Hepatocyte (in vitro differentiated cells): Measurements from ENCODE around the gene RNF175. TPM values are rescaled to one million over a fixed set of nuclear protein-coding genes. Genes with fewer than 3 reads are reported as not detected.

Source experiments
- DNase-seq: peaks from one replicate; pipeline ENCODE4 v3.0.0-alpha.2; 2016; ENCODE audit warnings: low spot score
- H2AFZ ChIP-seq: fragments of 200-600 bp; sonication (generic); 2 replicates; pipeline ENCODE4 v1.6.0; 2016; ENCODE audit warnings: antibody characterized with exemption, mild to moderate bottlenecking
- H3K27ac ChIP-seq: fragments of 200-600 bp; sonication (generic); 2 replicates; pipeline ENCODE4 v1.5.1; 2016; ENCODE audit warnings: mild to moderate bottlenecking
- H3K27me3 ChIP-seq: fragments of 200-600 bp; sonication (generic); 2 replicates; pipeline ENCODE4 v1.6.1; 2016
- H3K36me3 ChIP-seq: fragments of 200-600 bp; sonication (generic); replicated peaks from 2 replicates; pipeline ENCODE4 v1.5.1; 2016; ENCODE audit warnings: low read depth; ENCODE audit not compliant: insufficient read depth
- H3K4me1 ChIP-seq: fragments of 200-600 bp; sonication (generic); 2 replicates; pipeline ENCODE4 v1.5.1; 2016; ENCODE audit warnings: mild to moderate bottlenecking, moderate library complexity; ENCODE audit not compliant: insufficient read depth
- H3K4me2 ChIP-seq: fragments of 200-600 bp; sonication (generic); 2 replicates; pipeline ENCODE4 v1.6.0; 2016
- H3K4me3 ChIP-seq: fragments of 200-600 bp; sonication (generic); 2 replicates; pipeline ENCODE4 v1.5.1; 2016; ENCODE audit warnings: mild to moderate bottlenecking
- H3K79me2 ChIP-seq: fragments of 200-600 bp; sonication (generic); 2 replicates; pipeline ENCODE4 v1.6.0; 2017; ENCODE audit warnings: mild to moderate bottlenecking
- H3K9me2 ChIP-seq: fragments of 200-600 bp; sonication (generic); replicated peaks from 2 replicates; pipeline ENCODE4 v1.6.0; 2017; ENCODE audit warnings: mild to moderate bottlenecking; ENCODE audit not compliant: insufficient read depth
- H3K9me3 ChIP-seq: fragments of 200-600 bp; sonication (generic); 2 replicates; pipeline ENCODE4 v1.5.1; 2016; ENCODE audit warnings: low read depth, mild to moderate bottlenecking
- H4K20me1 ChIP-seq: fragments of 200-600 bp; sonication (generic); 2 replicates; pipeline ENCODE4 v1.6.0; 2016; ENCODE audit warnings: mild to moderate bottlenecking; ENCODE audit not compliant: insufficient read depth, poor library complexity, severe bottlenecking
- EZH2 ChIP-seq: fragments of 200-600 bp; sonication (generic); IDR thresholded peaks from 2 replicates; pipeline ENCODE4 v1.6.1; 2016; ENCODE audit warnings: antibody characterized with exemption, mild to moderate bottlenecking, borderline replicate concordance
- EZH2phosphoT487 ChIP-seq: fragments of 200-600 bp; sonication (generic); IDR thresholded peaks from one replicate; pipeline ENCODE4 v1.6.1; 2018; ENCODE audit warnings: antibody characterized with exemption, mild to moderate bottlenecking, low read depth, moderate library complexity; ENCODE audit not compliant: unreplicated experiment, severe bottlenecking
- WGBS: methylation state at CpG from one replicate; pipeline ENCODE4 v1.1.6; 2016; ENCODE audit warnings: low lambda C conversion rate; ENCODE audit errors: missing lambda C conversion rate; 5-methylcytosine and 5-hydroxymethylcytosine counted together
- polyA plus RNA-seq: library from polyadenylated mRNA; unstranded; fragments of >200 nt; fragmentation: Nextera tagmentation; extraction: Ambion mirVana; gene quantifications from 2 replicates; pipeline ENCODE4 v1.2.1, GENCODE V29; 2016
- total RNA-seq: library from RNA; depleted of rRNA; stranded (reverse); fragments of >200 nt; gene quantifications from 2 replicates; pipeline ENCODE4 v1.2.3, GENCODE V29; 2014
- TF ChIP-seq, protein P1 (sequence below): fragments of 200-600 bp; sonication (generic); IDR thresholded peaks from 2 replicates; pipeline ENCODE4 v1.5.1; 2016; ENCODE audit warnings: antibody characterized with exemption, mild to moderate bottlenecking; ENCODE audit not compliant: poor library complexity

Gene RNF175
- total and polyA plus RNA-seq, 2 experiments from 2014 or later: 2.1 to 2.8 TPM

DNA sequence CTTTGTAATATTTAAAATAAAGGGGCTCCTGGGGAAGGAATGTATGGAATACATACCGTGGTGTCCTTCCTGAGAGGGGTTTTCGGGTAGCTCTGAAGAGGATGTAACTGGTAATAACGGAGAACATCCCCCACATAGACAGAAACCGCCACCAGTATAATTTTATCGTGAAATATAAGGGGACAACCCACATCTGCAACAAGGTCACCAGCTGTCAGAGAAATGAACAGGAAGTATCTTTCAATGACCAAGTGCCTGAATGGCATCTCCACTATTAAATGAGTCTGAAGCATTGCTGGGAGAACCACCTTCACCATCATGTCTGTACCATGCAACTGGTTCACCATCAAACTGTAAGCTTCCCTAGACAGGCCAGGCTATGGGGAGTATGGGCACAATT is 31.7 kb downstream of the RNF175 start:
- Histone ChIP-seq H3K27ac (no peak overlapping the region), H3K9me3 (no peaks in the 10 kb centered on the region), H3K4me1 (peaks cover 5% of the 10 kb centered on the region), H2AFZ (no peak overlapping the region), H3K4me2 (no peak overlapping the region), H4K20me1 (no peaks in the 10 kb centered on the region), H3K4me3 (no peak overlapping the region), H3K9me2 (no peaks in the 10 kb centered on the region), H3K36me3 (no peaks in the 10 kb centered on the region), H3K79me2 (no peaks in the 10 kb centered on the region), H3K27me3 (no peaks in the 10 kb centered on the region)
- WGBS: 93% methylated on average over 5 of the region's 5 CpGs
- TF ChIP-seq EZH2phosphoT487 (no peak), EZH2 (no peak)
- TF ChIP-seq, protein P1, sequence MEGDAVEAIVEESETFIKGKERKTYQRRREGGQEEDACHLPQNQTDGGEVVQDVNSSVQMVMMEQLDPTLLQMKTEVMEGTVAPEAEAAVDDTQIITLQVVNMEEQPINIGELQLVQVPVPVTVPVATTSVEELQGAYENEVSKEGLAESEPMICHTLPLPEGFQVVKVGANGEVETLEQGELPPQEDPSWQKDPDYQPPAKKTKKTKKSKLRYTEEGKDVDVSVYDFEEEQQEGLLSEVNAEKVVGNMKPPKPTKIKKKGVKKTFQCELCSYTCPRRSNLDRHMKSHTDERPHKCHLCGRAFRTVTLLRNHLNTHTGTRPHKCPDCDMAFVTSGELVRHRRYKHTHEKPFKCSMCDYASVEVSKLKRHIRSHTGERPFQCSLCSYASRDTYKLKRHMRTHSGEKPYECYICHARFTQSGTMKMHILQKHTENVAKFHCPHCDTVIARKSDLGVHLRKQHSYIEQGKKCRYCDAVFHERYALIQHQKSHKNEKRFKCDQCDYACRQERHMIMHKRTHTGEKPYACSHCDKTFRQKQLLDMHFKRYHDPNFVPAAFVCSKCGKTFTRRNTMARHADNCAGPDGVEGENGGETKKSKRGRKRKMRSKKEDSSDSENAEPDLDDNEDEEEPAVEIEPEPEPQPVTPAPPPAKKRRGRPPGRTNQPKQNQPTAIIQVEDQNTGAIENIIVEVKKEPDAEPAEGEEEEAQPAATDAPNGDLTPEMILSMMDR: no peak
- DNase-seq: no peak

DNA sequence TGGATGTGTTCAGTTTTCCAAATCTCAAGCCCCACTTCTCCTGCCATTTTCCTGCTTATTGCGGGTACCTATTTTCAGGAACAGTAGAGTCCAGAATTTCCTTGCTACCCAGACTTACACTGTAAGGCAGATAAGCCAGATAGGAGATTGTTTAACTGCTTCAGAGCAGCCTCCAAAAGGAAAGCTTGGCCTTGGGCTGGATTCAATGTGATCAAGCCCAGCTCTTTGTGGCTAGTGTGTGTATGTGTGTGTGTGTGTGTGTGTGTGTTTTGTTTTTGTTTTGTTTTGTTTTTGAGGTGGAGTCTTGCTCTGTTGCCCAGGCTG is 34.0 kb downstream of the RNF175 start:
- H2AFZ ChIP-seq: no peak overlapping the region
- no peaks in the 10 kb centered on the region for H3K4me1 ChIP-seq
- no peaks in the 10 kb centered on the region for H3K9me3 ChIP-seq
- H3K27me3 ChIP-seq: no peaks in the 10 kb centered on the region
- H3K4me2 ChIP-seq: no peak overlapping the region
- no peaks in the 10 kb centered on the region for H3K36me3 ChIP-seq
- WGBS: 91% methylated on average over 1 of the region's 1 CpG
- no peak for DNase-seq
- no peak overlapping the region for H3K27ac ChIP-seq
- H3K9me2 ChIP-seq: no peaks in the 10 kb centered on the region
- H4K20me1 ChIP-seq: no peaks in the 10 kb centered on the region
- no peak for TF ChIP-seq EZH2
- TF ChIP-seq EZH2phosphoT487: no peak
- TF ChIP-seq, protein P1: no peak
- no peaks in the 10 kb centered on the region for H3K79me2 ChIP-seq
- no peak overlapping the region for H3K4me3 ChIP-seq

DNA sequence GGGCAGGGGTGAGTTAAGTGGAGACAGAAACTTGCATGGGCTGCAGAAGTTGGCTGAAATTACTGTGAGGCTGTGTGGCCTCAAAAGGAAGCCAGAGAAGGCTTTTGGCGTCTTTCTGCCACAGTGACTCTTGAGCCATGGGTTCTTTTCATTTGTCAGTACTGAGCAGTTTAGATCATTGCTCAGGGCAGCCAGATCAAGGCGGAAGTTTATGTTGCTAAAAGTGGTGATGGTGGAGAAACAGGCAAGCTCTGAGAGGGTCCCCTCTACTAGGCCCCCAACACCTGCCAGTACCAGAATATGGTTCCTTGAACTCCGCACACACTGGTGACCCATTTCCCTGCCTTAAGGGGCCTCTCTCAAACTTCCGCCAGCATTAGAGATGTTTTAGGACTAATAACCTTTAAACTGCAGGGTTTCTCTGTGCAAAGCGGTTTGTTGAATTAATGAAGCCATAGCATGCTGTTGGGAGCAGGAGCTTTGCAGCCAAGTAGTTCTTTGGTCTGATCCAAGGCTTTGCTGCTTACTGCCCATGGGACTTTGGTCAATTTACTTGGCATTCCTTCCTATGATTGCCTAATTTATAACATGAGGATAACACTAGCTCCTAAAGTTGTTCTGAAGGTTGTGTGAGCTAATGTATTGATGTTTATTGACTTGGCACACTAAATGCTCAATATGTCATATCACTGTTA is 34.5 kb downstream of the RNF175 start:
- H3K36me3 ChIP-seq: no peaks in the 10 kb centered on the region
- no peaks in the 10 kb centered on the region for H4K20me1 ChIP-seq
- no peak overlapping the region for H3K4me3 ChIP-seq
- no peaks in the 10 kb centered on the region for H3K27me3 ChIP-seq
- no peak overlapping the region for H2AFZ ChIP-seq
- H3K9me2 ChIP-seq: no peaks in the 10 kb centered on the region
- 94% methylated on average over 5 of the region's 5 CpGs for WGBS
- DNase-seq: no peak
- H3K4me1 ChIP-seq: no peaks in the 10 kb centered on the region
- no peak overlapping the region for H3K27ac ChIP-seq
- H3K4me2 ChIP-seq: no peak overlapping the region
- no peaks in the 10 kb centered on the region for H3K79me2 ChIP-seq
- no peaks in the 10 kb centered on the region for H3K9me3 ChIP-seq
- TF ChIP-seq, protein P1: no peak
- TF ChIP-seq EZH2phosphoT487 (no peak), EZH2 (no peak)

DNA sequence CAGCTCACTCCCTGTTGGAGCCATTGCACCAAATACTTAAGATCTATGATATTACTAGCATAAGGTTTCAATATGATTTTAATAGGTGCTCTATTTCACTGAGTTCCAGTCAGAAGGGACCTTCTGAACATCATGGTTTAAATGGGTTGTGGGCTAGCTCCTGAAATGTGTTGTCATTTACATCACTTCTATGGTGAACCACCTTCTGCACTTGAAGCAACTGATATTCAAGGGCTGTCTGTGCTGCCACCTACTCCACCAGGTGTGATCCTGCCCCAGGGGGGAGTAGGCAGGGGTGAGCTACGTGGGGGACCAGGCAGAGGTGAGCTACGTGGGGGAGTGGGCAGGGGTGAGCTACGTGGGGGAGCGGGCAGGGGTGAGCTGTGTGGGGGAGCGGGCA is 35.2 kb downstream of the RNF175 start:
- Histone ChIP-seq H3K9me2 (no peaks in the 10 kb centered on the region), H3K9me3 (no peaks in the 10 kb centered on the region), H3K79me2 (no peaks in the 10 kb centered on the region), H3K4me2 (no peak overlapping the region), H3K4me1 (no peaks in the 10 kb centered on the region), H2AFZ (no peak overlapping the region), H4K20me1 (no peaks in the 10 kb centered on the region), H3K27ac (no peak overlapping the region), H3K27me3 (no peaks in the 10 kb centered on the region), H3K36me3 (no peaks in the 10 kb centered on the region), H3K4me3 (no peak overlapping the region)
- TF ChIP-seq, protein P1: no peak
- no peak for TF ChIP-seq EZH2
- WGBS: 85% methylated on average over 3 of the region's 5 CpGs
- no peak for DNase-seq
